Kasumi-1 (cell line): Measurements from ENCODE around the gene TGFBR2.
A peak's percentile ranks its signal among the peaks of the same experiment; 100 is the strongest.

Experiments
- DNase-seq, 2 experiments: peaks; one replicate each; lab custom pipeline; 2025; lab: John Stamatoyannopoulos, UW

The TGFBR2 gene

GRCh38 chr3:30602946-30603345 lies 3.5 kb upstream of the TGFBR2 start:
- peak; percentile 83 to 84 for DNase-seq

- DNase-seq = peak; percentile 86 to 87
Measured at GRCh38 chr3:30604093-30604492, 2.3 kb upstream of the TGFBR2 start.

GRCh38 chr3:30604558-30604957 lies 1.8 kb upstream of the TGFBR2 start:
- DNase-seq = peak; percentile 58 to 61

- no peak for DNase-seq
Measured at GRCh38 chr3:30605005-30605404, 1.4 kb upstream of the TGFBR2 start.

GRCh38 chr3:30605706-30606300 lies 598 bp upstream of the TGFBR2 start:
- DNase-seq = no peak

- peak; percentile 44 to 52 for DNase-seq
Measured at GRCh38 chr3:30607032-30607833, 832 bp downstream of the TGFBR2 start.

- no peak for DNase-seq
Measured at GRCh38 chr3:30608598-30608947, 2.2 kb downstream of the TGFBR2 start.

GRCh38 chr3:30609930-30610701 lies 3.7 kb downstream of the TGFBR2 start:
- DNase-seq = no peak

- DNase-seq = no peak
Measured at GRCh38 chr3:30610702-30611368, 4.4 kb downstream of the TGFBR2 start.

GRCh38 chr3:30611613-30612436 lies 5.4 kb downstream of the TGFBR2 start:
- DNase-seq = peak; percentile 35 to 45

GRCh38 chr3:30612437-30613132 lies 6.2 kb downstream of the TGFBR2 start:
- DNase-seq = peak in 1 of 2 experiments; percentile 9

GRCh38 chr3:30613133-30613825 lies 6.9 kb downstream of the TGFBR2 start:
- DNase-seq = peak in 1 of 2 experiments; percentile 29

- no peak for DNase-seq
Measured at GRCh38 chr3:30614373-30614772, 8.0 kb downstream of the TGFBR2 start.

- DNase-seq = no peak
Measured at GRCh38 chr3:30614943-30615342, 8.5 kb downstream of the TGFBR2 start.

GRCh38 chr3:30615615-30616346 lies 9.4 kb downstream of the TGFBR2 start:
- no peak for DNase-seq

- no peak for DNase-seq
Measured at GRCh38 chr3:30616347-30617027, 10.1 kb downstream of the TGFBR2 start.

- DNase-seq = no peak
Measured at GRCh38 chr3:30617069-30617468, 10.7 kb downstream of the TGFBR2 start.

GRCh38 chr3:30617653-30618052 lies 11.3 kb downstream of the TGFBR2 start:
- DNase-seq = no peak

- no peak for DNase-seq
Measured at GRCh38 chr3:30618526-30618925, 12.1 kb downstream of the TGFBR2 start.
